HG03159 (cell line): ENCODE data around the gene VPS29.
"Not testable (repeated sequence)": the region's sequence is repeated elsewhere in the genome, so short reads cannot be mapped to it uniquely, and the experiment has no call there.

ENCODE experiments used
- ATAC-seq: cut with Tn5 transposase; IDR thresholded peaks from one replicate; pipeline ENCODE4 v1.9.1; 2021; ENCODE audit warnings: mild to moderate bottlenecking, moderate library complexity; ENCODE audit not compliant: unreplicated experiment

VPS29 gene

DNA sequence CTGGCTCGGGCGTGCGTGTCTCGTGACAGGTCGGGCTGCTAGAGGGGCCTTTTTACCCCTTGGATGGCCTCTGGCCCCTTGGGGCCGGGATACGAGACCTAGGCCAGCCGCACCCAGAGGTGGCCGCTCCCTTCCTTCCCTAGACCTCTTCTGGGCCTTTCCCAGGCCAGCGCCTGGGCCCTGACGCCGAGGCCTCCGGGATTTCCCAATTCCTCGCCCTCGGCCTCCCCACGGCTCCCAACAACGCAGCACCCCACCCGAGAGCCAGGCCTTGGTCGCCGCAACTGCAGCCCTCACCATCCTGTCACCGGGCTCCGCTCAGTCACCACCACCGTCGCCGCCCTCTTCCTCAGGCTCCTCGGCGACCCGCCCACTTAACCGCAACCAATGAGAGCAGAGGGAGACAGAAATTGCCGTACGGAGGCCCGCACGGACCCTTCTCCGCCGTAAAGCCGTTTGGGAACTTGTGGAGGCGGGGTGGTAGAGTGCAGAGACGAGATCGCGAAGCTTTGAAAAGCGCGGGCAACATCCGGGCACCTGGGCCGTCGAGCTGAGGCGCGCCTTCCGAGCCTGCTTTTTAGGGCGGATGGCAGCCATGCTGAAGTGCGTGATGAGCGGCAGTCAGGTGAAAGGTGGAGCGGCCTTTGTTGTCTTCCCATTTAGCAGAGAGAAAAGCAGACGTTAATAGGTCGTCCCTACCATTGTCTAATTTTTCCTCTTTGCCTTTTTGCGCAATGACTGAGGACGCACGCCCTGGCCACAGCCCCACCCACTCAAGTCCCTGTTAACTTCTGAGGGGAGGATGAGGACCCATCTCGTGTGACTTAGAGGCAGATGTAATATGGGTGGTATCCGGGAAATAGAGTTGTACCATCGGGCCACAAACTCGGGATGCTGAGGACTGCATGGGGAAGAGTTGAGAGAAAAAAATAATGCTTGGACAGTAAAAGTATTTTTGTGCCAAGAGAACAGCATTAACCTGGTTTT, at the start of gene VPS29, which contains the start of gene RAD9B:
Gene VPS29 (minus strand): TSS at position 360 of the 987 bp plus-strand sequence. CDS start 60 bp downstream, at position 300.
Gene RAD9B (plus strand): TSS at position 580 of the 987 bp plus-strand sequence. CDS start 7 bp downstream, at position 587.
- ATAC-seq = peak; percentile 88

DNA sequence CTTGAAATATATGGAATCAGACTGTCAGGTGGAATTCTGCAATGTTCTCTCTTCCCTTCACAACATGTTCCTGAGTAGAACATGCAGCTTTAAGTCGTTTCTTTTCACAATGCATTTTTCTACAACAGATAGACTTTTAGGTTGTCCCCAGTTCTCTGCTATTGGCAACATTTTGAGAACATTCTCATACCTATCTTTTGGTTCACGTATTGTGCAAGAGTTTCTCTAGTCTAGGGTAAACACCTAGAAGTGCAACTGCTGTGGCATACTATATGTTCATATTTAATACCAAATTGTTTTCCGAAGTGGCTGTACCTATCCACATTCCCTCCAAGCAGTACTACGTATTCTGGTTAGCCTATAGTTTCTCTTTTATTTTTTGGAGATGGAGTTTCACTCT, 49.1 kb upstream of the VPS29 start:
- no peak for ATAC-seq

DNA sequence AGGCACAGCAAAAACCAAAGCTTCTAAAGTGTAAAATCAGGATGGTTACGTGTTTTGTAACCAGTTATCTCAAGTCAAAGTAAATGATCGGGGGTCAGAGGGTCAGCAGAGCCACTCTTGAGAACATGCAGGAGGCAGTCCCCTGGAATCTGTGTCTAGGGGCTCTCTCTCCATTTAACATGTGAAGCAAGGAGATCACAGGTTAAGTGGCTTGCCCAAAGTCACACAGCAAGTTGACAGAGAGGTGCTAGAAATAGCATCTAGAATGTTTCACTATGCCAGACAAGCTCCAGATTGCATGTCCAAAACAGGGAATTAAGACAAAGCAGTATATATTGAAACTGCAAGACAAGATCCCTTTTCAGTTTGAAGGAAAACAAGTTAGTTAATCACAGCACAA, 47.8 kb upstream of the VPS29 start:
- no peak for ATAC-seq

DNA sequence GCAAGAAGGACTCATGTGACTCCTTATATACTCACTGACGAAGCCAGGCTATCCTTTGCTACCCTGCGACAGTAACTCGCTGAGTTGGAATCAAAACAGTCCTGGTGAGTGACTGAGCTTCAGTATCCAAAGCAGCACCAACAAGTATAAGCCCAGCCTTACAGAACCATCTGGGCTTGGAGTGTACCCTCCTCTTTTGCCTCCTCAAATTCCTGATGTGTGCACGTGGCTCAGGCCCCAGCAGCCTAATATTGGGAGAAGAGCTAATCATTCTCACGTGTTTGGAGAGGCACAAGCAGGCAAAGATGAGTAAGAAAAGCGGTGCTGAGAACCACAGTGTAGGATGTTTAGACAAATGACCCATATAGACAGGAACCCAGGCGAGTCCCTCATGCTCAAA, 46.8 kb upstream of the VPS29 start:
- ATAC-seq = no peak

DNA sequence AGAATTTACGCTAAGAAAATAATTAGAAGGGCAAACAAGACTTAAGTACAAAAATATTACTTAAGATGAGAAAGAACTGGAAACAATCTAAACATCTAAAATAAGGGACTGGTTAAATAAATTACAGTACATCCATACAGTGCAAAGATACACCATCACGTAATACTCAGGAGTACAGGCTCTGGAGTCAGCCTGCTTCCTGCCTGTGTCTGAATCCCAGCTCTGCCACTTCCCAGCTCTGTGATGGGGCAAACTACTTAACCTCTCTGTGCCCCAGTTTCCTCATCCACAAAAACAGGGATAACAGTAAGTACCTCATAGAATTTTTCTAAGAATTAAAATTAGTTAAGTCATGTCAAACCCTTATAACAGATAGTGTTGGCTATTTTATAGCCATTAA, 45.2 kb upstream of the VPS29 start:
- ATAC-seq = no peak

DNA sequence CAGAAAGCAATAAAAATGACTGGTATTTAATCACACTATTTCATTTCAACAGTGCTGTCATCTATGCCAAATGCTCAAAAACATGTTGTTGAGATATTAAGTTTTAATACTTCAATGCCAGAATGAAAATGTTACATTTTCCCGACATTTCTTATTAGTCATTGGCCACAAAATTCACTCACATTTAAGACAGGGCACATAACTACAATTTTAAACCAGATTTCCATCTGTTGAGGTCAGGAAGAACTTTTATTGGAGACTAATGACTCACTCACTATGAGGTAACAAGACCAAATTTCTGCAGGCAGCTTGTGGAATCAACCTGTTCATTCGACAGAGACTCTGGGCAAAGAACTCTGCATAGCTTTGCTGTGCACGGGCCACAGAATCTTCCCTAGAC, 44.4 kb upstream of the VPS29 start:
- ATAC-seq = no peak

DNA sequence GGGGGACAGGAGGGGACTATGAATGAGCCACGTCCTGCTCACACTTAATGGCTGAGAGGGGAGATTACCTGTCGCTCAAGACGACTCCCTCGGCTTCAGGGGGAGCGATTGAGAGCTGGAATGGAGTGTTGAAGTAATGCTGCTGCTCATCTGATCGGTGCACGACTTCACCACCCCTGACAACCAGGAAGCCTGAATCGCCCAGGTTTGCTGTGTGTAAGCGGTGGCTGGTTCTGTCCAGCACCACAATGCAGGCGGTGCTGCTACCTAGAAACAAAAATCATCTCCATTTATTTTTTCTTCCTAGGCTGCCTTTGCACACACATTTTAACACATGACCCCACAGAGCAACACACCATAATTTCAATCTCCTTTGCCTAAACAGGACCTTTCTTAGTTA, 43.9 kb upstream of the VPS29 start:
- ATAC-seq = no peak

DNA sequence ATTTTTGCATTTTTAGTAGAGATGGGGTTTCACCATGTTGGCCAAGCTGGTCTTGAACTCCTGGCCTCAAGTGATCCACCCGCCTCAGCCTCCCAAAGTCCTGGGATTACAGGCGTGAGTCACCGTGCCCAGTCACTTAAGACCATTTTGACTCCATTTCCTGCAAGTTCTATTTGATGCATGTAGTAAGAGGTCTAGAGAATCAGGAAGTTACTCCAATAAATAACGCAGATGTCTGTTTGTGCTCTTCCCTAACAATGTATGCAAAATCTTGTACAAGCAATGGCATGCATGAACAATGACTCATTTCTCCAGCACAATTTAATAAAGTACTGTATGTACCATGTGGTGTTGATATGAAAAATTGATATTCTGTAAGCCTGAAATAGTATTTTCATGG, 43.3 kb upstream of the VPS29 start:
- not testable (repeated sequence) for ATAC-seq

DNA sequence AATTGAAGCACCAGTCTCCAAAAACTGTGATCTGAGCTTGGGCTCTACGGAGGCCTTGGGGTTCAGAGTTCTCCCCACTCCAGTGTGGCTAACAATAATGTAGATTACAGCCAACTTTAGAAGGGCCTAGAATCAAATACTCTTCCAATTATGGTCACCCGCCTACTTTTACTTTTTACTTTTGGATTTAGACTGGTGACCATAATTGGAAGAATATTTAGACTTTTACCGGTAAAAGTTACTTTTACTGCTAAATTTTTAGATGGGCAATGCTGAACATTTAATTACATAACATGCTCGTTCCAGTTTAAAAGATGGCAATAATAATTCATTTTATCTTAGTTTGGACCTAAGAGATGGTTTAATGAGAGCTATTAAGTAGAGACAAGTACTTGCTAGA, 42.1 kb upstream of the VPS29 start:
- ATAC-seq = no peak

DNA sequence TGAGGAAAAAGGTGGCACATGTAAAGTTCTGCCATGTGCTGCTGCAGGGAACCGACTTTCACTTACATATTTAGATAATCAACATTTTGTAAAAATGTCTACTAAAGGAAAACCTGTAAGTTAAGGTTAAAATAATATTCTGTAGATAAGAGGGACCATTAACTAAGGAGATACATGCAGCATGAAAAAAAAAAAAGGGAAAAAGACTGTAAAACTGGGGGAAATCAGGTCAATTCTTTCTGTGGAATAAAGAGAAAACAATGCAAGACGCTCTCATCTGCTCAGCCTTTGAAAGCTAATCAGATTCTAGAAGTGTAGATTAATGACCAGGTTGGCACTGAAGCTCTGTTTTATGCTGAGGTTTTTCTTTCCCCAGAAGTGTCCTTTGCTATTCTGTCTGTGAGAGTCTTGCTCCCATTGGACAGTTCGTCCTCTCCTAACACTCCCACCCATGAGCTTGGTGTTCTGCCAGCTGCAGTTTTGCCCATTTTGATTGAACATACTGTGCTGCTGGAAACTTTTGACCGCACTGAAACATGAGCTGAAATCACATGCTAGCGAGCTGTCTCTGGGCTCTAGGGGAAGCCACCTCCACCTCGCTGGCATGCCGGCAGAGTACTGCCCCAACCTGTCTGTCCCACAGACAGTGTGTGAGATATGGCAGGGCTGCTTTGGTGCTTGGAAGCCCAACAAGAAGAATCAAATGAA, 41.5 kb upstream of the VPS29 start:
- ATAC-seq = no peak

DNA sequence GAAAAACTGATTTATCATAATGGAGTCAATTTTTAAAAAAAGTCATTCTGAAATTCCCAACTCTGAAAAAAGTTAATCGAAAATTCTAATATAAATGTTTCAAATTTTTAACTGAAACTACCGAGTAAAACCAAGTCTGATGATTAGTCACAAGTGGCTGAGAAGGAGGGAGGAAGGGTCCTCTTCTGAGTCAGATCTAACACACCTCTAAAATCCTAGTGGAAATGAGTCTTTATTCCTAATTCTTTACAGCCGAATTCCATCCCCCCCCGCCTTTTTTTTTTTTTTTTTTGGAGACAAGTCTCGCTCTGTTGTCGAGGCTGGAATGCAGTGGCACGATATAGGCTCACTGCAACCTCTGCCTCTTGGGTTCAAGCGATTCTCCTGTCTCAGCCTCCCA, 38.1 kb upstream of the VPS29 start:
- ATAC-seq = no peak

DNA sequence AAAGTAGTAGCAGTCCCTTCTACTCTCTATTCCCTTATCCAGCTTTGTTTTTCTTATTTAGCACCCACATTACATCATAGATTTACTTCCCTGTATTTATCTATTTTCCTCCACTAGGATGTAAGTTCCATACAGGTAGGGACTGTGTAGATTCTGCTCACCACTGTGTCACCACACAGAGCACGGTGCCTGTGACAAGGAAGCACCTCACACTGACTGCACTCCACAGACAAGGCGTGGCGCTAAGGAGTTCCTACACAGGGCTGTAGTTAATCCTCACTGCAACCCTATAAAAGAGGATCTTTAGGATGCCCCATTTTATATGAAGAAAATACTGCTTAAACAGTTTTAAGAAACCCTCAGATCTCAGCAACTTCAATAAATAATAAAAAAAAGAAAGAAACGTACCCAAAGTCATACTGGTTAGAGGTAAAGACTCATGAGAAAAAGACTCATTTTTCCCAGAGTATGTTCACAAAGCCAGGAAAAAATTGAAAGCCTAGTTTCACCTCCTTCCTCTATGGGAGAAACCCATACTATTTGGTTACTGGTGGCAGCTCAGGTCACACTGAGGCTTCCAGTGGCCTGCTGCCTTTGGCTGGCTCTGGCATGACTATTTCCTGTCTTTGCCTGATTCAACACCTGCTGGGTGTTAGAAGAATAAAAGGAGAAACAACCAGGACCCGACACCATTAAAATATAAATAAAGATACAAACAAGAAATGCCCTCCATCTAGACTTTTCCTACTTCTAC, 37.1 kb upstream of the VPS29 start:
- no peak for ATAC-seq

DNA sequence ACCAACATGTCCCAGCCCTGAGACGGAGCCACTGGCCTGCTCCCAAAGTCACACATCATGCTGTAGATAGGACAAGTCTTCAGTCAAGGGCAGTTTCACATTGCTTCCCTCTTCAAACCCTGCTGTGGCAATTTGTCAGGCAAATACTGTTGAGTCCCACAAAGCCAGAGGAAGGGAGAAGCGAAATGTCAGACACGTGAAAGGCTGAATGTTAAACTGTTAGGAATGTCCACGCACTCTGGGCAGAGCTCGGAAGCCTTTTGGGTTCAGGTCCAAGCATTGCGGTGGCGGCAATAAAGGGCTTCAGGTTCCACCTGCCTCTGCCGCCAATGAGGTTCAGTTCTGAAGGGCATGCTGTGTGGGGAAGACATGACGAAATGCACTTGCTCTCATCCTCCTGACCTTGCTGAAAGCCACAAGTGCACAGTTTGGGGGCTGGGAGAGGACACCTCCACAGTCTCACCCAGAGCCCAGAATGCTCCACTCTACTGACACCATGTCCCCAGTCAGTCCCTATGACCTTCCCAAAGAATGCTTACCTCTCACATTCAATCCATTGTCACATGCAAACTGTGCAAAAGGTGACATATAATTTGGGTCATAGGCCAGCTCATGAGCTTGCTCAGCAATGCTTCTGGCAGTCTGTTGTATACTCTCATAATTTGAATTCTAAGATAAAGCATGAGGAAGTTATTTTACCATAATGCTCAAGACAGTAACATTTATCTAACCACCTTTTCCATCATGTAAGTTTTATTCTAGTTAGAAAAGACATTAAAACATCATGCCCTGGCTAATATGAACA, 35.9 kb upstream of the VPS29 start:
- ATAC-seq = no peak

DNA sequence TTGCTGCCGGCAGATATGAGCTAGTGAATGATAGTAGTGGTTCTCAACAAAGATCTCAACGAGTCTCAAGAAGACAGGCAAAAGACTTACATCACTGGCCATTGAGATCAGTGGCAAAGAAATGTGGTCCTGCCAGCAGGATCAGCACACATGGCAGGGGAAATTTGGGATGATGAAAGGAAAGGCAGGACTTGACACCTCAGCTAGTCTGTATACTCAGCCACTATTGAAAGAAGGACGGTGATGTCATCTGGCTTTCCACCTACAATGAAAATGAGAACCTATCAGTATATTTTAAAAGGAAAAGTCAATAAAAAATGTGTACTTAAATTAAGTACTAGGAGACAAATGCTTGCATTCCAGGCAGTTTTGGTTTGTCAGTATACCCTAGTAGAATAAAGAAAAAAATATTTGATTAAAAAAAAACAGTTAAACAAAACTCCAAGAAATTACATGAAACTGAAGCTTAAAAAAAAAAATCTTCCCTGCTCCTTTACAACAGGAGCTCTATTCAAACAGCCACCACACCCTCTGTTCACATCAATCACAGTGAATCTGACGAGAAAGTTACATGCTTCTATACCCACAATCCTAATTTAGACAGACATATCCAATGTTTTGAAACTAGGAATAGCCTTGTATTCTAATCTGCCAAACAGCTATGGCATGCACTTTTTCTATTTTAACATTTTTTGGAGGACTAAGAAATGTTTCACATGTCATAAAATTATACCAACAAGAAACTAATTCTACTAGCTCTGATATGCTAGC, 35.1 kb upstream of the VPS29 start:
- no peak for ATAC-seq

DNA sequence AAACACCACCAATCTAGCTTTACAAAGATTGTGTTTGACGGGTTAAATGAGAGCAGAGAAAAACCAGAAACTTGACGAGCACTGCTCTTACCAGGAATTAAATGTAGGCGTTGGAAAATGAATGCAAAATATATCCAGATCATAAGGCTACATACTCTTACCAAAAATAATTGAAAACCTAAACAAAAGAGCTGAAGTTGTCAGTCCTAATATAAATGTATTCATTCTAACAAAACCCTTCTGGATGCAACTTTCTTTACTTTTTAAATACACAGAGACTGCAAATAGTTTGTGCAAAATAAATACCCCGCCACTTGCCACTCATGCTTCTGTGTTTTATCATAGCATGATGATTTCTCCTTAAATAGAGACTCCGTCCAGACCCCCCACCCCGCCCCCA, 32.9 kb upstream of the VPS29 start:
- ATAC-seq = no peak

DNA sequence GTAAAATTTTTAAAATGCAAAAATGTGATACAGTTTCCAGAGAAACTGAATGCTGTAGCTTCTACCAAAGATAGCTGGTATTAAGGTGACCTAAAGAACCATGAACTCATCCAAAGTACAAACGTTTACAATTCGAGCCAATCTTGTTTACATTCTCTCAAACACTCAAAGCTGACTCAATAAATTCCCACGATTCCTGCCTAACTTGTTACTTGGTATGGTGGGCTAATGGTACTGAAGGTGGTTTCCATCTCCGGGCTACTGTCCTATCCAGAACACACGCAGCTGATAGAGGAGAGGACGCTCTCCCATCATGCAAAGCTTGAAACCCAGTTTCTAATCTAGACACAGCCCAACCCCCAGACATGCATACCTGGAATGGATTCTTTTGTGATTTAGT, 31.7 kb upstream of the VPS29 start:
- ATAC-seq = no peak

DNA sequence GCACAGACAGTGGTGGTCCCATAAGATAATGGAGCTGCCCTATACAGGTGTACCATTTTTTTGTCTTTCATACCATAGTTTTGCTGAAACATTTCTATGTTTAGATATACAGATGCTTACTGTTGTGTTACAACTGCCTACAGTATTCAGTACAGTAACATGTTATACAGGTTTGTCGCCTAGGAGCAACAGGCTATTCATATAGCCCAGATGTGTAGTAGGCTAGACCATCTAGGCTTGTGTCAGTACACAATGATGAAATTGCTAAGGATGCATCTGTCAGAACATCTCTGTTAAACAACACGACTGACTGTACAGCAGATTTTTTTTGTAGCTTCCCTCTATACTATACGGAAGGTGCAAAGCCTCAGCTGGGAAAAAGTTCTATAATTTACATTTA, 30.7 kb upstream of the VPS29 start:
- ATAC-seq = no peak

DNA sequence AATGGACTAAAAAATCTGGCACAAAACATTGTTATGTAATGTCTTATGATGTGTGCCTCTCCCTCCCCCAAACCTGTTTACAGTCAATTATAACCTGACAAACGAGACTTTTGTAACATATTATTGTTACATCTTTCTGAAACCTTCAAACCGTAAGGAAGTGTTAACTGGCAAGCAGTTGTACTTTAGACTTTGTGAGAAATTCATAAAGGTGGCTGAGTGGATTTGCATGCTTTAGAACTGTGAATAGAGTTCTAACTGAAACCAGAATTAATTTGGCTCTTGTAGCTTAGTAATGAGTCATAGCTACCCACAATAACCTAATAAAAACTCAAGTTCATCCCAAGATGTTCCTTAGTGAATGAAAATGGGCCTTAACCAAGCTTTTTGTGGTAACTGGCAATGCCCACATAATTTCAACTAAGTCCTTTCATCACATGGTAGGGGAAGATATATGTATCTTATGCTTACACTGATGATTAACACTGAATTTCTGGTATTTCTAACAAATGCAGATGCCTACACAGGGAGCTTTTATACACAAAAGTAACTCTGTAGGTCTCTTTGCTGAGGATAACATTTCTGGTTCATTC, 29.9 kb upstream of the VPS29 start:
- peak; percentile 81 for ATAC-seq

DNA sequence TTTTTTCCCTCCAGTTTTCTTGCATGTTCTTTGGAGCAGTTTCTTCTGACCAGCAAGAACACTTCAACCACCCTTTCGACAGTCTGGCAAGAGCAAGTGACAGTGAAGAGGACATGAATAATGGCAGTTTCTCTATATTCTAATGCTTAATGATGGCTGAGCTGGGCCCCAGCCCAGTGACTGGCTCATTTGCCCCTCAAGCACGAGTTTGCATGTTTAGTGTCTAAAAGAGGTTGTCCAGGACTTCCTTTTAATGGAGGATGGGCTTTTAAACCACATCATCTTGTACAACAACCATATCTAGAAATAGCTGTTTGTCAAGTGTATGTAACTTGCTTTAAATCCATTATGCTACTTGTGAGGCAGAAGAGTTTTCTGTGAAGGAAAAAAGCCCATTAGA, 28.6 kb upstream of the VPS29 start:
- ATAC-seq = no peak
